HEK293 (cell line): Measurements from ENCODE around the gene MGLL.

Experiments used
- CTCF ChIA-PET: fragments of 350-600 bp; formaldehyde crosslinking; extraction: SDS; loops from one replicate; lab custom pipeline; 2021; ENCODE audit warnings: antibody characterized with exemption; lab: Yijun Ruan, JAX
- POLR2A ChIA-PET: fragments of 300-600 bp; formaldehyde crosslinking; extraction: SDS; loops from one replicate; lab custom pipeline; 2020; ENCODE audit warnings: antibody characterized with exemption, inconsistent platforms; lab: Yijun Ruan, JAX
- H3K27ac ChIP-seq: fragments of 200-500 bp; sonication (Bioruptor generic); 2 replicates; pipeline ENCODE4 v1.5.1; 2014; ENCODE audit warnings: low read depth, low read length, control low read depth, inconsistent platforms; ENCODE audit errors: extremely low read depth
- H3K36me3 ChIP-seq, 2 experiments: fragments of 200-500 bp in 1 of 2; sonication (Bioruptor generic) in 1 of 2; 1 replicate in 1 of 2; 2 replicates in 1 of 2; pipeline ENCODE4 v1.5.1; 2014 to 2017; ENCODE audit warnings: inconsistent platforms in 2 of 2, low read length in 2 of 2; ENCODE audit not compliant: control insufficient read depth in 2 of 2, insufficient read depth in 1 of 2
- H3K4me1 ChIP-seq: fragments of 200-500 bp; sonication (Bioruptor generic); 2 replicates; pipeline ENCODE4 v1.5.1; 2014; ENCODE audit warnings: mild to moderate bottlenecking, low read length, inconsistent platforms; ENCODE audit not compliant: control insufficient read depth, insufficient read depth
- H3K4me3 ChIP-seq: 2 replicates; pipeline ENCODE4 v1.5.1; 2011; ENCODE audit warnings: low read depth, mild to moderate bottlenecking, control low read depth, low read length, moderate library complexity
- H3K9me3 ChIP-seq: fragments of 200-500 bp; sonication (Bioruptor generic); 2 replicates; pipeline ENCODE4 v1.5.1; 2014; ENCODE audit warnings: low read depth, low read length, inconsistent platforms; ENCODE audit not compliant: control insufficient read depth, insufficient read depth
- AEBP2 ChIP-seq: fragments of 450-650 bp; formaldehyde crosslinking; IDR thresholded peaks from 2 replicates; pipeline ENCODE4 v1.5.1; 2016; ENCODE audit warnings: missing biosample characterization, missing genetic modification characterization, borderline replicate concordance
- BCL6B ChIP-seq: fragments of 450-650 bp; formaldehyde crosslinking; IDR thresholded peaks from 2 replicates; pipeline ENCODE4 v1.5.1; 2017; ENCODE audit warnings: missing biosample characterization, missing genetic modification characterization
- EGR2 ChIP-seq: fragments of 450-650 bp; formaldehyde crosslinking; IDR thresholded peaks from 2 replicates; pipeline ENCODE4 v1.5.1; 2016; ENCODE audit warnings: low read depth, missing biosample characterization, missing genetic modification characterization
- KLF10 ChIP-seq: fragments of 450-650 bp; IDR thresholded peaks from 2 replicates; pipeline ENCODE4 v1.5.1; 2018; ENCODE audit warnings: missing biosample characterization, mild to moderate bottlenecking, missing genetic modification characterization
- OVOL3 ChIP-seq: fragments of 450-650 bp; formaldehyde crosslinking; IDR thresholded peaks from 2 replicates; pipeline ENCODE4 v1.5.1; 2016; ENCODE audit warnings: missing biosample characterization, missing genetic modification characterization
- PBX3 ChIP-seq: sonication (generic); formaldehyde crosslinking; IDR thresholded peaks from 2 replicates; pipeline ENCODE4 v1.8.1; 2022; ENCODE audit warnings: mild to moderate bottlenecking, moderate library complexity, missing genetic modification reagents
- PRDM2 ChIP-seq: fragments of 450-650 bp; formaldehyde crosslinking; IDR thresholded peaks from 2 replicates; pipeline ENCODE4 v1.5.1; 2016; ENCODE audit warnings: missing biosample characterization, missing genetic modification characterization, borderline replicate concordance
- REST ChIP-seq: fragments of 450-650 bp; formaldehyde crosslinking; IDR thresholded peaks from 2 replicates; pipeline ENCODE4 v1.5.1; 2016; ENCODE audit warnings: missing biosample characterization, missing genetic modification characterization
- SP2 ChIP-seq: fragments of 450-650 bp; formaldehyde crosslinking; IDR thresholded peaks from 2 replicates; pipeline ENCODE4 v1.5.1; 2016; ENCODE audit warnings: missing biosample characterization, missing genetic modification characterization
- ZNF146 ChIP-seq: fragments of 450-650 bp; formaldehyde crosslinking; IDR thresholded peaks from 2 replicates; pipeline ENCODE4 v1.5.1; 2016; ENCODE audit warnings: missing biosample characterization, missing genetic modification characterization
- ZNF221 ChIP-seq: fragments of 450-650 bp; formaldehyde crosslinking; IDR thresholded peaks from 2 replicates; pipeline ENCODE4 v1.5.1; 2017; ENCODE audit warnings: missing biosample characterization, missing genetic modification characterization, borderline replicate concordance
- ZNF26 ChIP-seq: fragments of 450-650 bp; formaldehyde crosslinking; IDR thresholded peaks from 2 replicates; pipeline ENCODE4 v1.5.1; 2016; ENCODE audit warnings: missing biosample characterization, missing genetic modification characterization
- ZNF266 ChIP-seq: fragments of 450-650 bp; formaldehyde crosslinking; IDR thresholded peaks from 2 replicates; pipeline ENCODE4 v1.5.1; 2016; ENCODE audit warnings: missing biosample characterization, missing genetic modification characterization, low read depth
- ZNF324 ChIP-seq: fragments of 450-650 bp; formaldehyde crosslinking; IDR thresholded peaks from 2 replicates; pipeline ENCODE4 v1.5.1; 2016; ENCODE audit warnings: missing biosample characterization, missing genetic modification characterization
- ZNF391 ChIP-seq: fragments of 450-650 bp; formaldehyde crosslinking; IDR thresholded peaks from 2 replicates; pipeline ENCODE4 v1.5.1; 2016; ENCODE audit warnings: low read depth, missing biosample characterization, missing genetic modification characterization, borderline replicate concordance
- ZNF394 ChIP-seq: fragments of 450-650 bp; formaldehyde crosslinking; IDR thresholded peaks from 2 replicates; pipeline ENCODE4 v1.5.1; 2016; ENCODE audit warnings: missing biosample characterization, missing genetic modification characterization, mild to moderate bottlenecking, moderate library complexity, borderline replicate concordance
- ZNF514 ChIP-seq: fragments of 450-650 bp; formaldehyde crosslinking; IDR thresholded peaks from 2 replicates; pipeline ENCODE4 v1.5.1; 2016; ENCODE audit warnings: missing biosample characterization, missing genetic modification characterization
- ZNF585B ChIP-seq: fragments of 450-650 bp; formaldehyde crosslinking; IDR thresholded peaks from 2 replicates; pipeline ENCODE4 v1.5.1; 2016; ENCODE audit warnings: missing biosample characterization, missing genetic modification characterization
- ZNF792 ChIP-seq: fragments of 450-650 bp; formaldehyde crosslinking; IDR thresholded peaks from 2 replicates; pipeline ENCODE4 v1.5.1; 2016; ENCODE audit warnings: missing biosample characterization, missing genetic modification characterization

Gene MGLL

GRCh38 chr3:127855246-127855645 is 32.9 kb upstream of the MGLL start (continued):
- TF ChIP-seq KLF10 (no peak), ZNF221 (tag by site-specific recombination) (no peak), ZNF394 (no peak)

- ChIA-PET CTCF (no interaction called here), POLR2A (no interaction called here)
- H3K4me1 ChIP-seq, result no peaks in the 10 kb centered on the region
- H3K9me3 ChIP-seq, result no peaks in the 10 kb centered on the region
- H3K4me3 ChIP-seq, result no peak overlapping the region
- no peaks in the 10 kb centered on the region for H3K36me3 ChIP-seq
- no peak overlapping the region for H3K27ac ChIP-seq
- TF ChIP-seq ZNF324 (tag by site-specific recombination) (no peak), ZNF792 (tag by site-specific recombination) (no peak), EGR2 (no peak), SP2 (tag by site-specific recombination) (no peak), AEBP2 (tag by site-specific recombination) (no peak), ZNF146 (no peak), ZNF391 (tag by site-specific recombination) (no peak), BCL6B (tag by site-specific recombination) (no peak), ZNF26 (tag by site-specific recombination) (no peak), ZNF266 (tag by site-specific recombination) (no peak)
Observed at GRCh38 chr3:127853681-127854080, 31.4 kb upstream of the MGLL start.

GRCh38 chr3:127851899-127852298 is 29.6 kb upstream of the MGLL start:
- CTCF ChIA-PET, result no interaction called here
- Histone ChIP-seq H3K36me3 (no peaks in the 10 kb centered on the region), H3K4me3 (no peak overlapping the region), H3K27ac (no peak overlapping the region), H3K4me1 (no peaks in the 10 kb centered on the region), H3K9me3 (no peaks in the 10 kb centered on the region)
- no peak for TF ChIP-seq PRDM2 (tag by site-specific recombination)
- TF ChIP-seq PBX3 (CRISPR knock-in tag), result no peak
- no peak for TF ChIP-seq REST (tag by site-specific recombination)
- no peak for TF ChIP-seq ZNF585B
- TF ChIP-seq ZNF514 (tag by site-specific recombination), result no peak
- no peak for TF ChIP-seq OVOL3
- POLR2A ChIA-PET, result no interaction called here
